NK-92 (cell line): ENCODE results near the gene ZNF32.
"Not testable (repeated sequence)": the region's sequence is repeated elsewhere in the genome, so short reads cannot be mapped to it uniquely, and the experiment has no call there.

Experiments used
- DNase-seq: peaks from one replicate; lab custom pipeline; 2025; ENCODE audit not compliant: unreplicated experiment; lab: John Stamatoyannopoulos, UW

Gene ZNF32

GRCh38 chr10:43635816-43636215, 12.9 kb downstream of the ZNF32 start:
- not testable (repeated sequence) for DNase-seq

GRCh38 chr10:43628956-43629355, 19.7 kb downstream of the ZNF32 start:
- no peak for DNase-seq

- DNase-seq, result no peak
These were observed 20.7 kb downstream of the ZNF32 start for GRCh38 chr10:43627942-43628341.

- DNase-seq, result no peak
These were observed 25.3 kb downstream of the ZNF32 start for GRCh38 chr10:43623351-43623750.

GRCh38 chr10:43622038-43622437, 26.6 kb downstream of the ZNF32 start:
- no peak for DNase-seq

- DNase-seq, result no peak
These were observed 29.3 kb downstream of the ZNF32 start for GRCh38 chr10:43619368-43619767.

- no peak for DNase-seq
These were observed 31.8 kb downstream of the ZNF32 start for GRCh38 chr10:43616697-43617370.

- no peak for DNase-seq
These were observed 38.0 kb downstream of the ZNF32 start for GRCh38 chr10:43610636-43611035.

GRCh38 chr10:43607199-43607573, 41.5 kb downstream of the ZNF32 start:
- DNase-seq, result no peak

- DNase-seq, result no peak
These were observed 42.1 kb downstream of the ZNF32 start, which contains the start of gene ZNF485 for GRCh38 chr10:43606323-43607198. ZNF485 (plus strand) TSS chr10:43606438; CDS start chr10:43607051, 613 bp downstream.

GRCh38 chr10:43605850-43606322, 42.8 kb downstream of the ZNF32 start:
- DNase-seq, result no peak

GRCh38 chr10:43601576-43601975, 47.1 kb downstream of the ZNF32 start:
- not testable (repeated sequence) for DNase-seq

- DNase-seq, result no peak
These were observed 49.3 kb downstream of the ZNF32 start for GRCh38 chr10:43599333-43599732.

- no peak for DNase-seq
These were observed 50.2 kb downstream of the ZNF32 start for GRCh38 chr10:43598446-43598845.

- DNase-seq, result no peak
These were observed 52.1 kb downstream of the ZNF32 start for GRCh38 chr10:43596546-43596945.

GRCh38 chr10:43595739-43596298, 52.9 kb downstream of the ZNF32 start:
- no peak for DNase-seq

- DNase-seq, result no peak
These were observed 53.6 kb downstream of the ZNF32 start for GRCh38 chr10:43594944-43595589.
